Liver (tissue), 9 donors: ENCODE results near the gene CAST. TPM values are rescaled to one million over a fixed set of nuclear protein-coding genes. Genes with fewer than 3 reads are reported as not detected.

Experiments
- DNase-seq: peaks from one replicate; pipeline ENCODE4 v3.0.0-alpha.2; 2017; ENCODE audit warnings: low spot score
- H3K27ac ChIP-seq, 2 donors: one replicate each; pipeline ENCODE4 v1.7.0; 2013; ENCODE audit warnings: inconsistent platforms in 2 of 2, low read length in 2 of 2, control low read depth in 1 of 2, low read depth in 1 of 2, mild to moderate bottlenecking in 1 of 2
- H3K27me3 ChIP-seq, 4 donors: one replicate each; pipeline versions ENCODE4 v1.6.1 to v1.7.0; 2013; ENCODE audit warnings: low read length in 3 of 4, inconsistent platforms in 1 of 4, mild to moderate bottlenecking in 1 of 4, moderate library complexity in 1 of 4; ENCODE audit not compliant: control insufficient read depth in 4 of 4, insufficient read depth in 4 of 4
- H3K36me3 ChIP-seq, 4 donors: one replicate each; pipeline versions ENCODE4 v1.6.1 to v1.7.0; 2013; ENCODE audit warnings: low read length in 3 of 4, mild to moderate bottlenecking in 3 of 4, low read depth in 1 of 4, moderate library complexity in 1 of 4; ENCODE audit not compliant: control insufficient read depth in 4 of 4, insufficient read depth in 3 of 4
- H3K4me1 ChIP-seq, 4 donors: one replicate each; pipeline versions ENCODE4 v1.6.1 to v1.7.0; 2013; ENCODE audit warnings: low read length in 3 of 4, mild to moderate bottlenecking in 3 of 4, moderate library complexity in 1 of 4; ENCODE audit not compliant: control insufficient read depth in 4 of 4, insufficient read depth in 4 of 4
- H3K4me3 ChIP-seq, 3 donors: one replicate each; pipeline versions ENCODE4 v1.6.1 to v1.7.0; 2013; ENCODE audit warnings: low read length in 3 of 3, control low read depth in 1 of 3, low read depth in 1 of 3, mild to moderate bottlenecking in 1 of 3
- H3K9ac ChIP-seq, 2 donors: one replicate each; pipeline ENCODE4 v1.7.0; 2013; ENCODE audit warnings: low read length in 2 of 2, mild to moderate bottlenecking in 2 of 2, moderate library complexity in 2 of 2, control low read depth in 1 of 2, low read depth in 1 of 2
- H3K9me3 ChIP-seq, 4 donors: one replicate each; pipeline versions ENCODE4 v1.6.1 to v1.7.0; 2013; ENCODE audit warnings: low read length in 3 of 4; ENCODE audit not compliant: control insufficient read depth in 4 of 4
- ATF3 ChIP-seq: IDR thresholded peaks from 2 replicates; pipeline ENCODE4 v1.6.1; 2016; ENCODE audit warnings: antibody characterized with exemption
- CTCF ChIP-seq: fragments of 150-350 bp; IDR thresholded peaks from 2 replicates; pipeline ENCODE4 v1.5.1; 2017; ENCODE audit warnings: improper control_type of control experiment, low read depth, low read length; ENCODE audit not compliant: missing input control
- EGR1 ChIP-seq, 2 donors: IDR thresholded peaks; 2 replicates each; pipeline ENCODE4 v1.6.1; 2016 to 2018; ENCODE audit warnings: antibody characterized with exemption in 2 of 2, low read depth in 2 of 2
- FOXA2 ChIP-seq: IDR thresholded peaks from 2 replicates; pipeline ENCODE4 v1.6.1; 2016; ENCODE audit warnings: antibody characterized with exemption
- GABPA ChIP-seq, 2 donors: IDR thresholded peaks in 1 of 2; conservative IDR thresholded peaks in 1 of 2; 2 replicates each; pipeline ENCODE4 v1.6.1; 2016; ENCODE audit warnings: antibody characterized with exemption in 2 of 2, mild to moderate bottlenecking in 1 of 2, moderate library complexity in 1 of 2
- HNF4A ChIP-seq, 2 donors: conservative IDR thresholded peaks; 2 replicates each; pipeline ENCODE4 v1.6.1; 2016; ENCODE audit warnings: antibody characterized with exemption in 2 of 2, mild to moderate bottlenecking in 2 of 2
- JUND ChIP-seq, 2 donors: IDR thresholded peaks; 2 replicates each; pipeline ENCODE4 v1.6.1; 2016; ENCODE audit warnings: antibody characterized with exemption in 2 of 2
- RAD21 ChIP-seq, 2 donors: IDR thresholded peaks; 2 replicates each; pipeline ENCODE4 v1.6.1; 2016; ENCODE audit warnings: antibody characterized with exemption in 2 of 2, mild to moderate bottlenecking in 2 of 2
- RXRA ChIP-seq, 2 donors: IDR thresholded peaks; 2 replicates each; pipeline ENCODE4 v1.6.1; 2017 to 2018; ENCODE audit warnings: antibody characterized with exemption in 2 of 2, mild to moderate bottlenecking in 1 of 2
- TAF1 ChIP-seq: conservative IDR thresholded peaks from 2 replicates; pipeline ENCODE4 v1.6.1; 2016; ENCODE audit warnings: antibody characterized with exemption, mild to moderate bottlenecking
- YY1 ChIP-seq: IDR thresholded peaks from 2 replicates; pipeline ENCODE4 v1.6.1; 2016; ENCODE audit warnings: antibody characterized with exemption, mild to moderate bottlenecking
- ZBTB33 ChIP-seq: IDR thresholded peaks from 2 replicates; pipeline ENCODE4 v1.6.1; 2016; ENCODE audit warnings: antibody characterized with exemption
- WGBS: extraction: QIAGEN DNeasy Blood & Tissue Kit; methylation state at CpG from one replicate; pipeline ENCODE4 v1.1.7; 2013; 5-methylcytosine and 5-hydroxymethylcytosine counted together
- polyA plus RNA-seq, 2 donors: library from polyadenylated mRNA; stranded (reverse) in 1 of 2; unstranded in 1 of 2; fragments of 200-250 nt in 1 of 2; fragments of >200 nt in 1 of 2; fragmentation: Nextera tagmentation in 1 of 2; extraction: Ambion mirVana in 1 of 2; gene quantifications; one replicate each; pipeline versions ENCODE4 v1.2.1 to v1.2.3, GENCODE V29; 2013 to 2015
- total RNA-seq, 2 donors: library from RNA; depleted of rRNA; stranded (reverse); fragments of >200 nt; gene quantifications; one replicate each; pipeline ENCODE4 v1.2.3, GENCODE V29; 2014
- TF ChIP-seq, protein P1 (sequence below): IDR thresholded peaks from 2 replicates; pipeline ENCODE4 v1.6.1; 2016; ENCODE audit warnings: antibody characterized with exemption, mild to moderate bottlenecking
- donor health status: healthy.
- donor health status: healthy.
- donor health status: healthy.
- donor health status: healthy.
- donor health status: healthy.

CAST gene
- total and polyA plus RNA-seq, 4 donors, result 43.3 to 126 (median 81.0) TPM

- TF ChIP-seq ATF3 (no peak), JUND (IDR thresholded peaks at IDR 0.05) (peak; percentile 16 to 43)
- no peak for DNase-seq
- 78% methylated on average over 3 of the region's 3 CpGs for WGBS
- Histone ChIP-seq H3K9me3 (no peaks in the 10 kb centered on the region), H3K36me3 (no peaks in the 10 kb centered on the region), H3K9ac (no peak overlapping the region), H3K27me3 (no peaks in the 10 kb centered on the region), H3K4me3 (no peak overlapping the region), H3K27ac (no peak overlapping the region), H3K4me1 (peaks cover 0 to 18% (median 2%) of the 10 kb centered on the region in 4 donors)
Observed at GRCh38 chr5:96657068-96657467, 5.1 kb upstream of the CAST start.

GRCh38 chr5:96658272-96658671, 3.9 kb upstream of the CAST start:
- H3K27me3 ChIP-seq, result no peaks in the 10 kb centered on the region
- no peak for DNase-seq
- no peak for TF ChIP-seq CTCF
- no peak for TF ChIP-seq GABPA (IDR thresholded peaks at IDR 0.05 in 1 of 2, conservative IDR thresholded peaks at IDR 0.05 in 1 of 2)
- TF ChIP-seq JUND (IDR thresholded peaks at IDR 0.05), result no peak
- TF ChIP-seq YY1, result no peak
- TF ChIP-seq RXRA (IDR thresholded peaks at IDR 0.05), result no peak
- TF ChIP-seq FOXA2, result no peak
- no peak for TF ChIP-seq RAD21 (IDR thresholded peaks at IDR 0.05)
- no peak for TF ChIP-seq EGR1 (IDR thresholded peaks at IDR 0.05; ENCODE audit: low read depth in 2 of 2)
- no peak for TF ChIP-seq HNF4A (conservative IDR thresholded peaks at IDR 0.05)
- no peak for TF ChIP-seq TAF1
- TF ChIP-seq, protein P1, sequence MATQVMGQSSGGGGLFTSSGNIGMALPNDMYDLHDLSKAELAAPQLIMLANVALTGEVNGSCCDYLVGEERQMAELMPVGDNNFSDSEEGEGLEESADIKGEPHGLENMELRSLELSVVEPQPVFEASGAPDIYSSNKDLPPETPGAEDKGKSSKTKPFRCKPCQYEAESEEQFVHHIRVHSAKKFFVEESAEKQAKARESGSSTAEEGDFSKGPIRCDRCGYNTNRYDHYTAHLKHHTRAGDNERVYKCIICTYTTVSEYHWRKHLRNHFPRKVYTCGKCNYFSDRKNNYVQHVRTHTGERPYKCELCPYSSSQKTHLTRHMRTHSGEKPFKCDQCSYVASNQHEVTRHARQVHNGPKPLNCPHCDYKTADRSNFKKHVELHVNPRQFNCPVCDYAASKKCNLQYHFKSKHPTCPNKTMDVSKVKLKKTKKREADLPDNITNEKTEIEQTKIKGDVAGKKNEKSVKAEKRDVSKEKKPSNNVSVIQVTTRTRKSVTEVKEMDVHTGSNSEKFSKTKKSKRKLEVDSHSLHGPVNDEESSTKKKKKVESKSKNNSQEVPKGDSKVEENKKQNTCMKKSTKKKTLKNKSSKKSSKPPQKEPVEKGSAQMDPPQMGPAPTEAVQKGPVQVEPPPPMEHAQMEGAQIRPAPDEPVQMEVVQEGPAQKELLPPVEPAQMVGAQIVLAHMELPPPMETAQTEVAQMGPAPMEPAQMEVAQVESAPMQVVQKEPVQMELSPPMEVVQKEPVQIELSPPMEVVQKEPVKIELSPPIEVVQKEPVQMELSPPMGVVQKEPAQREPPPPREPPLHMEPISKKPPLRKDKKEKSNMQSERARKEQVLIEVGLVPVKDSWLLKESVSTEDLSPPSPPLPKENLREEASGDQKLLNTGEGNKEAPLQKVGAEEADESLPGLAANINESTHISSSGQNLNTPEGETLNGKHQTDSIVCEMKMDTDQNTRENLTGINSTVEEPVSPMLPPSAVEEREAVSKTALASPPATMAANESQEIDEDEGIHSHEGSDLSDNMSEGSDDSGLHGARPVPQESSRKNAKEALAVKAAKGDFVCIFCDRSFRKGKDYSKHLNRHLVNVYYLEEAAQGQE, result no peak
- TF ChIP-seq ZBTB33, result no peak
- H3K36me3 ChIP-seq, result no peaks in the 10 kb centered on the region
- no peak overlapping the region for H3K27ac ChIP-seq
- no peak overlapping the region for H3K4me3 ChIP-seq
- H3K9me3 ChIP-seq, result no peaks in the 10 kb centered on the region
- 95% methylated on average over 1 of the region's 1 CpG for WGBS
- H3K4me1 ChIP-seq, result peaks cover 0 to 22% (median 4%) of the 10 kb centered on the region in 4 donors
- no peak overlapping the region for H3K9ac ChIP-seq
